Naive thymus-derived CD4-positive, alpha-beta T cell (primary cell): Measurements from ENCODE around the gene CREB1. TPM values are rescaled to one million over a fixed set of nuclear protein-coding genes. Genes with fewer than 3 reads are reported as not detected.

Experiments used
- polyA plus RNA-seq, 2 donors: library from polyadenylated mRNA; unstranded; fragments of 300-500 nt; fragmentation: Illumina TruSeq; gene quantifications; one replicate each; pipeline ENCODE4 v1.2.3, GENCODE V29; 2021
- total RNA-seq, 6 experiments: library from RNA in 5 of 6; stranded (reverse) in 5 of 6; gene quantifications; 1 replicate in 5 of 6; 2 replicates in 1 of 6; pipeline ENCODE4 v1.2.3 and lab custom pipeline; 2021 to 2026

The CREB1 gene
- total and polyA plus RNA-seq, 7 experiments from 2014 or later: 71.1 to 141 (median 106) TPM

Other genes starting within 250 kb of the CREB1 start
- 10 to 100 TPM; 14.6 to 20.5 (median 19.6) TPM for gene METTL21A, start 95.4 kb downstream of the CREB1 start, total RNA-seq
- 10 to 100 TPM; 39.9 to 40.2 TPM for gene METTL21A, start 95.4 kb downstream of the CREB1 start, polyA plus RNA-seq
- gene CCNYL1, start 181.7 kb downstream of the CREB1 start, total RNA-seq: 10 to 100 TPM in 3 of 5 experiments, 1 to 10 TPM in 2; 6.7 to 16.7 (median 10.7) TPM
- 1 to 10 TPM; 1.7 to 2.6 TPM for gene CCNYL1, start 181.7 kb downstream of the CREB1 start, polyA plus RNA-seq
- under 1 TPM; 0.13 to 0.93 (median 0.27) TPM for gene FZD5, start 239.9 kb downstream of the CREB1 start, total RNA-seq
- not detected for gene FZD5, start 239.9 kb downstream of the CREB1 start, polyA plus RNA-seq